ENCODE data around the gene FCHO2.
"Not testable (repeated sequence)": the region's sequence is repeated elsewhere in the genome, so short reads cannot be mapped to it uniquely, and the experiment has no call there.

Gene FCHO2

GRCh38 chr5:72956324-72957140 lies 691 bp downstream of the FCHO2 start:
- DNase-seq = peak; percentile 26 to 28

GRCh38 chr5:72957337-72957736 lies 1.5 kb downstream of the FCHO2 start:
- DNase-seq = no peak

- no peak for DNase-seq
These were observed 3.4 kb downstream of the FCHO2 start for GRCh38 chr5:72959257-72959656.

GRCh38 chr5:72974481-72974880 lies 18.6 kb downstream of the FCHO2 start:
- DNase-seq = not testable (repeated sequence)

- not testable (repeated sequence) for DNase-seq
These were observed 21.0 kb downstream of the FCHO2 start for GRCh38 chr5:72976810-72977209.

GRCh38 chr5:72985719-72986118 lies 29.9 kb downstream of the FCHO2 start:
- DNase-seq = no peak

- DNase-seq = no peak
These were observed 32.9 kb downstream of the FCHO2 start for GRCh38 chr5:72988769-72989168.

GRCh38 chr5:72991394-72991793 lies 35.6 kb downstream of the FCHO2 start:
- DNase-seq = no peak

GRCh38 chr5:72994578-72994977 lies 38.7 kb downstream of the FCHO2 start:
- DNase-seq = no peak

GRCh38 chr5:72996632-72997031 lies 40.8 kb downstream of the FCHO2 start:
- DNase-seq = no peak

- no peak for DNase-seq
These were observed 44.1 kb downstream of the FCHO2 start for GRCh38 chr5:72999916-73000315.

GRCh38 chr5:73005886-73006285 lies 50.0 kb downstream of the FCHO2 start:
- DNase-seq = no peak

- DNase-seq = no peak
These were observed 51.2 kb downstream of the FCHO2 start for GRCh38 chr5:73007051-73007450.

GRCh38 chr5:73008831-73009230 lies 53.0 kb downstream of the FCHO2 start:
- DNase-seq = no peak

GRCh38 chr5:73011612-73012011 lies 55.8 kb downstream of the FCHO2 start:
- DNase-seq = not testable (repeated sequence)

GRCh38 chr5:73018892-73019291 lies 63.1 kb downstream of the FCHO2 start:
- no peak for DNase-seq

GRCh38 chr5:73019766-73020165 lies 63.9 kb downstream of the FCHO2 start:
- no peak for DNase-seq

- no peak for DNase-seq
These were observed 66.8 kb downstream of the FCHO2 start for GRCh38 chr5:73022471-73023169.

- DNase-seq = not testable (repeated sequence)
These were observed 69.2 kb downstream of the FCHO2 start for GRCh38 chr5:73024946-73025544.

- DNase-seq = no peak
These were observed 71.5 kb downstream of the FCHO2 start for GRCh38 chr5:73027361-73027760.

- no peak for DNase-seq
These were observed 72.0 kb downstream of the FCHO2 start for GRCh38 chr5:73027816-73028215.

- DNase-seq = no peak
These were observed 73.3 kb downstream of the FCHO2 start for GRCh38 chr5:73028991-73029595.

GRCh38 chr5:73030531-73030930 lies 74.7 kb downstream of the FCHO2 start:
- no peak for DNase-seq
